ENCODE data around the gene ZNF484. TPM values are rescaled to one million over a fixed set of nuclear protein-coding genes. Genes with fewer than 3 reads are reported as not detected.

Gene ZNF484
- total and polyA plus RNA-seq, 2 donors (not counting 3 experiments of a cell fraction or from before 2014, with no cell fraction given) = 0.88 to 7.2 TPM

GRCh38 chr9:92895812-92896436 lies 18.1 kb upstream of the ZNF484 start:
- no peaks in the 10 kb centered on the region for H3K79me2 ChIP-seq (ENCODE audit: control insufficient read depth, insufficient read depth, low read length)
- no peak overlapping the region for H2AFZ ChIP-seq (ENCODE audit: low read depth, low read length)
- H3K4me3 ChIP-seq (replicated peaks in 1 of 3; ENCODE audit: insufficient read depth in 1 of 3, low read depth in 1 of 3, low read length in 3 of 3) = no peak overlapping the region
- no peaks in the 10 kb centered on the region for H3K36me3 ChIP-seq (ENCODE audit: control insufficient read depth in 2 of 2, extremely low read depth in 1 of 2, insufficient read depth in 2 of 2, low read length in 2 of 2)
- DNase-seq (ENCODE audit: low read depth, low spot score) = no peak
- BruUV-seq (replicated peaks) = no TSS peak
- no peaks in the 10 kb centered on the region for H3K9me3 ChIP-seq (replicated peaks; ENCODE audit: control insufficient read depth, insufficient read depth, low read length)
- no peak overlapping the region for H3K4me2 ChIP-seq (ENCODE audit: insufficient read depth, low read length)
- no peaks in the 10 kb centered on the region for H3K9me1 ChIP-seq (replicated peaks; ENCODE audit: control insufficient read depth, extremely low read depth, insufficient read depth, low read length)
- no peaks in the 10 kb centered on the region for H3K4me1 ChIP-seq (ENCODE audit: control insufficient read depth, extremely low read depth, insufficient read depth, low read length)
- H3K27ac ChIP-seq (ENCODE audit: insufficient read depth, low read depth, low read length) = no peak overlapping the region
- H3K27me3 ChIP-seq (ENCODE audit: control insufficient read depth in 2 of 2, insufficient read depth in 2 of 2, low read length in 2 of 2) = no peaks in the 10 kb centered on the region
- dilution Hi-C loops (cut with MboI; ENCODE audit: extremely low pct_ligation_motif_present, low sequenced_read_pairs) = no loop called here
- TF ChIP-seq MAX (IDR thresholded peaks at IDR 0.05; ENCODE audit: insufficient read depth, insufficient read length) = no peak
- TF ChIP-seq POLR2AphosphoS5 (IDR thresholded peaks at IDR 0.05; ENCODE audit: insufficient read depth, low read depth, low read length) = no peak
- TF ChIP-seq, protein P1, sequence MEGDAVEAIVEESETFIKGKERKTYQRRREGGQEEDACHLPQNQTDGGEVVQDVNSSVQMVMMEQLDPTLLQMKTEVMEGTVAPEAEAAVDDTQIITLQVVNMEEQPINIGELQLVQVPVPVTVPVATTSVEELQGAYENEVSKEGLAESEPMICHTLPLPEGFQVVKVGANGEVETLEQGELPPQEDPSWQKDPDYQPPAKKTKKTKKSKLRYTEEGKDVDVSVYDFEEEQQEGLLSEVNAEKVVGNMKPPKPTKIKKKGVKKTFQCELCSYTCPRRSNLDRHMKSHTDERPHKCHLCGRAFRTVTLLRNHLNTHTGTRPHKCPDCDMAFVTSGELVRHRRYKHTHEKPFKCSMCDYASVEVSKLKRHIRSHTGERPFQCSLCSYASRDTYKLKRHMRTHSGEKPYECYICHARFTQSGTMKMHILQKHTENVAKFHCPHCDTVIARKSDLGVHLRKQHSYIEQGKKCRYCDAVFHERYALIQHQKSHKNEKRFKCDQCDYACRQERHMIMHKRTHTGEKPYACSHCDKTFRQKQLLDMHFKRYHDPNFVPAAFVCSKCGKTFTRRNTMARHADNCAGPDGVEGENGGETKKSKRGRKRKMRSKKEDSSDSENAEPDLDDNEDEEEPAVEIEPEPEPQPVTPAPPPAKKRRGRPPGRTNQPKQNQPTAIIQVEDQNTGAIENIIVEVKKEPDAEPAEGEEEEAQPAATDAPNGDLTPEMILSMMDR (IDR thresholded peaks at IDR 0.05; ENCODE audit: extremely low read depth in 1 of 2, insufficient read depth in 1 of 2, low read depth in 1 of 2, low read length in 2 of 2) = no peak
- TF ChIP-seq POLR2A (IDR thresholded peaks at IDR 0.05; ENCODE audit: low read depth, low read length) = no peak
- TF ChIP-seq MYC (IDR thresholded peaks at IDR 0.05; ENCODE audit: low read depth, low read length) = no peak
- no peak for TF ChIP-seq FOS (IDR thresholded peaks at IDR 0.05; ENCODE audit: borderline replicate concordance, insufficient read depth, low read length)
- no peak for TF ChIP-seq GATA2 (IDR thresholded peaks at IDR 0.05; ENCODE audit: insufficient read depth, insufficient read length, low read depth, low read length)
- no peak for TF ChIP-seq JUN (IDR thresholded peaks at IDR 0.05; ENCODE audit: borderline replicate concordance, insufficient read depth, insufficient read length, low read depth)
- TF ChIP-seq EZH2 (IDR thresholded peaks at IDR 0.05; ENCODE audit: borderline replicate concordance, low read depth, low read length, severe bottlenecking) = no peak
- FAIRE-seq = no peak
- no peaks in the 10 kb centered on the region for H4K20me1 ChIP-seq (replicated peaks; ENCODE audit: control insufficient read depth, extremely low read depth, insufficient read depth, low read length)
- ChIA-PET CTCF (no interaction called here), POLR2A (no interaction called here)
- H3K9ac ChIP-seq (replicated peaks; ENCODE audit: extremely low read depth, insufficient read depth, low read length) = no peak overlapping the region
- intact Hi-C loops (cut with micrococcal nuclease) = no loop called here
